Gastrocnemius medialis (tissue), 4 donors: ENCODE data around the gene IMPACT. TPM values are rescaled to one million over a fixed set of nuclear protein-coding genes. Genes with fewer than 3 reads are reported as not detected.

ENCODE experiments used
- ATAC-seq, 2 donors: fragments of 150-250 bp; one replicate each; pipeline ENCODE4 v1.9.1; 2016
- DNase-seq, 2 donors: peaks; one replicate each; pipeline ENCODE4 v3.0.0-alpha.2; 2019
- H3K27ac ChIP-seq, 4 donors: fragments of 200-600 bp; sonication (generic); 1 replicate in 1 of 4; 2 replicates in 3 of 4; pipeline ENCODE4 v1.5.1; 2016 to 2018; ENCODE audit warnings: mild to moderate bottlenecking in 2 of 4, moderate library complexity in 1 of 4
- H3K27me3 ChIP-seq, 3 donors: fragments of 200-600 bp; sonication (generic) in 2 of 3; 1 replicate in 1 of 3; 2 replicates in 2 of 3; pipeline versions ENCODE4 v1.5.1 to v1.6.0; 2016 to 2019; ENCODE audit warnings: mild to moderate bottlenecking in 1 of 3, moderate library complexity in 1 of 3
- H3K36me3 ChIP-seq, 2 donors: fragments of 200-600 bp; sonication (generic) in 1 of 2; one replicate each; pipeline ENCODE4 v1.5.1; 2017 to 2018
- H3K4me1 ChIP-seq, 2 donors: fragments of 200-600 bp; sonication (generic) in 1 of 2; one replicate each; pipeline ENCODE4 v1.5.1; 2016 to 2017; ENCODE audit warnings: mild to moderate bottlenecking in 2 of 2
- H3K4me3 ChIP-seq, 4 donors: fragments of 200-600 bp; sonication (generic) in 3 of 4; 1 replicate in 1 of 4; 2 replicates in 3 of 4; pipeline ENCODE4 v1.5.1; 2016 to 2019; ENCODE audit warnings: mild to moderate bottlenecking in 2 of 4
- H3K9me3 ChIP-seq, 3 donors: fragments of 200-600 bp; sonication (generic) in 2 of 3; 1 replicate in 1 of 3; 2 replicates in 2 of 3; pipeline ENCODE4 v1.5.1; 2016 to 2019
- POLR2A ChIP-seq, 2 donors: fragments of 450-650 bp; IDR thresholded peaks; one replicate each; pipeline ENCODE4 v1.6.1; 2017; ENCODE audit warnings: antibody characterized with exemption in 2 of 2, mild to moderate bottlenecking in 2 of 2, moderate library complexity in 2 of 2
- in situ Hi-C, 4 donors: fragments of 200-750 bp; cut with MboI; loops; one replicate each; pipeline versions ENCODE4 v1.15.0 to v1.8.0; 2017; ENCODE audit warnings: low sequenced_read_pairs in 4 of 4
- intact Hi-C: fragments of 100-400 bp; cut with DNase I; formaldehyde crosslinking; loops from one replicate; pipeline ENCODE4 v1.15.1; 2023; ENCODE audit warnings: low total_unique reads
- total RNA-seq, 4 donors: library from RNA; depleted of rRNA; stranded (reverse); fragments of >200 nt; gene quantifications; one replicate each; pipeline versions ENCODE4 v1.1.0 to v1.2.3, GENCODE V29; 2016
- TF ChIP-seq, protein P1 (sequence below), 5 experiments: fragments of 450-650 bp in 3 of 5; fragments of 200-600 bp in 2 of 5; sonication (generic) in 2 of 5; IDR thresholded peaks in 4 of 5; conservative IDR thresholded peaks in 1 of 5; 1 replicate in 4 of 5; 2 replicates in 1 of 5; pipeline ENCODE4 v1.5.1; 2016 to 2019; ENCODE audit warnings: antibody characterized with exemption in 5 of 5, mild to moderate bottlenecking in 3 of 5, moderate library complexity in 3 of 5

Gene IMPACT
- total RNA-seq, 4 donors from 2014 or later, result 9.1 to 18.7 (median 11.9) TPM

DNA sequence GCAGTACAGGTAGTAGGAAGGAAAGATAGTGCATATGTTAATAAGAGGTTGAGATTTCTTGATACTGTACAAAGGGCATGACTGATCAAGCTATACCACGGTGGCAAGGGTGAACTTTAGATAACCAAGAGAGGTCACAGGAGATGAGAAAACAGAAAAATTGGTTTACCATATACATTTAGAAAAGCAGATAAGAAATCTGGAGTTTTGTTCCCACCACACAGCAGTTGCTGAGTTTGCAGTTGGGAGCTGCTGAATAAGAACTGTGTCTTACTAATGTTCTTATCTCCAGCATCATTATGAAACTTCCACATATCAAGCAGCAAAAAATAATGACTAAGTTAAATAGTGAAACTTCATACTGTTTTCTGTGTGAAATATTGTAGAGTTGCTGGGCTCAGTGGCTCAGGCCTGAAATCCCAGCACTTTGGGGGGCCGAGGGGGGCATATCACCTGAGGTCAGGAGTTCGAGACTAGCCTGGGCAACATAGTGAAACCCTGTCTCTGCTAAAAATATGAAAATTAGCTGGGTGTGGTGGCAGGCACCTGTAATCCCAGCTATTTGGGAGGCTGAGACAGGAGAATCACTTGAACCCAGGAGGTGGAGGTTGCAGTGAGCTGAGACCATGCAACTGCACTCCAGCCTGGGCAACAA lies 12.0 kb upstream of the IMPACT start:
- no peaks in the 10 kb centered on the region for H3K36me3 ChIP-seq
- in situ Hi-C loops, result no loop called here

DNA sequence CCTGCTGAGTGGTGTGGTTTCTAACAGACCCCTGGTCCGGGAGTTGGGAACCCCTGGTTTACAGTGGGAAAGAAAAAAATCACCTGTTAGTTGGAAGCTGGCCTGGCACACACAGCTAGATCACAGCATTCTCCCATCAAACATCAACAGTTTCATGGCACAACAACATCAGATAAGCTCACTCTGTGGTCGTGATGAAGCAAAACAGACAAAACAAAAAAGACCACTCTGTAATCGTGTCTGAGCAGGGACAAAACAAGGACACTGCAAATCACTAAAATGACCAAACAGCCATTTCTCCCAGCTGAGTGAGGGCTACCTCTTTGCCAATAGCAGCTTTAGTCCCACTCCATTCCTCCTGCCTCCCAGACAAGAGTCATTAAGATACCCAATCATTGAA lies 9.0 kb upstream of the IMPACT start:
- ATAC-seq, result no peak
- intact Hi-C loops (no loop called here), in situ Hi-C loops (no loop called here)
- Histone ChIP-seq H3K27me3 (peaks cover 9 to 28% (median 19%) of the 10 kb centered on the region in 3 donors), H3K27ac (no peak overlapping the region), H3K4me1 (no peaks in the 10 kb centered on the region), H3K36me3 (no peaks in the 10 kb centered on the region), H3K4me3 (no peak overlapping the region), H3K9me3 (no peaks in the 10 kb centered on the region)
- TF ChIP-seq, protein P1, sequence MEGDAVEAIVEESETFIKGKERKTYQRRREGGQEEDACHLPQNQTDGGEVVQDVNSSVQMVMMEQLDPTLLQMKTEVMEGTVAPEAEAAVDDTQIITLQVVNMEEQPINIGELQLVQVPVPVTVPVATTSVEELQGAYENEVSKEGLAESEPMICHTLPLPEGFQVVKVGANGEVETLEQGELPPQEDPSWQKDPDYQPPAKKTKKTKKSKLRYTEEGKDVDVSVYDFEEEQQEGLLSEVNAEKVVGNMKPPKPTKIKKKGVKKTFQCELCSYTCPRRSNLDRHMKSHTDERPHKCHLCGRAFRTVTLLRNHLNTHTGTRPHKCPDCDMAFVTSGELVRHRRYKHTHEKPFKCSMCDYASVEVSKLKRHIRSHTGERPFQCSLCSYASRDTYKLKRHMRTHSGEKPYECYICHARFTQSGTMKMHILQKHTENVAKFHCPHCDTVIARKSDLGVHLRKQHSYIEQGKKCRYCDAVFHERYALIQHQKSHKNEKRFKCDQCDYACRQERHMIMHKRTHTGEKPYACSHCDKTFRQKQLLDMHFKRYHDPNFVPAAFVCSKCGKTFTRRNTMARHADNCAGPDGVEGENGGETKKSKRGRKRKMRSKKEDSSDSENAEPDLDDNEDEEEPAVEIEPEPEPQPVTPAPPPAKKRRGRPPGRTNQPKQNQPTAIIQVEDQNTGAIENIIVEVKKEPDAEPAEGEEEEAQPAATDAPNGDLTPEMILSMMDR (IDR thresholded peaks at IDR 0.05 in 4 of 5, conservative IDR thresholded peaks at IDR 0.05 in 1 of 5), result no peak
- TF ChIP-seq POLR2A (IDR thresholded peaks at IDR 0.05), result no peak
- no peak for DNase-seq

More for the DNA sequence above, 12.0 kb upstream of the IMPACT start:
- intact Hi-C loops, result no loop called here
- peaks cover 4 to 13% (median 10%) of the 10 kb centered on the region in 3 donors for H3K27me3 ChIP-seq
- TF ChIP-seq, protein P1 (IDR thresholded peaks at IDR 0.05 in 4 of 5, conservative IDR thresholded peaks at IDR 0.05 in 1 of 5), result no peak
- no peak for TF ChIP-seq POLR2A (IDR thresholded peaks at IDR 0.05)
- no peak overlapping the region for H3K27ac ChIP-seq
- no peak overlapping the region for H3K4me3 ChIP-seq
- ATAC-seq (no peak), DNase-seq (no peak)
- no peaks in the 10 kb centered on the region for H3K4me1 ChIP-seq
- H3K9me3 ChIP-seq, result no peaks in the 10 kb centered on the region

DNA sequence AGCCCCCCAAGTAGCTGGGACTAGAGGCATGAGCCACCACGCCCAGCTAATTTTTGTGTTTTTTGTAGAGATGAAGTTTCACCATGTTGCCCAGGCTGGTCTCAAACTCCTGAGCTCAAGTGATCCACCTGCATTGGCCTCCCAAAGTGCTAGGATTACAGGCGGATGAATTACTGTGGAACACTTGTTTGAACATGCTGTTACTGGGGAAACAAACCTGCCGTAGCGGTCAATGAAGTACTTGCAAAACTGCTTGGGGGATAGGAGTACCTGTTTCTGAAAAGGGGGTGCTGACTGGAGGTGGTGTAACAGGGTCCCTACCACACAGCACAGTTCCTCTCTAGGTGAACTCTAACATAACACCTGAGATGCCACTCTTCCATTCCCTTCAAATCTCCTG lies 5.9 kb upstream of the IMPACT start:
- in situ Hi-C loops, result no loop called here

DNA sequence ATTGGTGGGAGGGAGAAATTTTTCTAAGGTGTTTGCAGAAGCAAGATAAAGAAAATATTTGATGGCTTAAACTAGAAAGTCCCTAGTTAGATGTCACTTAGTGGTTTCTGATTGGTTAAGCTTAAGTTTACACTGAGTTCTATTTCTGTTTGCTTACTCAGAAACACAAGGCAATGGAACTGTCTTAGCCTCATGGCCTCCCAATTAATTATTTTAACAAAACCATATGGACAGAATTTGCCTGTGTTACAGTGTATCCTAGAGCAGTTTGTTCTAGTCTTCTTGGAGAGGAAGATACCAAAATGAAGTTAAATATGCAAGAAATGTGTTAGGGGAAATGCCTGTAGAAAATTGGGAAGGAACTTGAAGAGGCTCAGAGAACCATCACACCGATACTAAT lies 4.6 kb upstream of the IMPACT start:
- TF ChIP-seq, protein P1 (IDR thresholded peaks at IDR 0.05 in 4 of 5, conservative IDR thresholded peaks at IDR 0.05 in 1 of 5), result no peak
- TF ChIP-seq POLR2A (IDR thresholded peaks at IDR 0.05), result no peak
- no peak overlapping the region for H3K27ac ChIP-seq
- intact Hi-C loops (no loop called here), in situ Hi-C loops (no loop called here)
- no peaks in the 10 kb centered on the region for H3K4me1 ChIP-seq
- H3K9me3 ChIP-seq, result no peaks in the 10 kb centered on the region
- no peak for DNase-seq
- no peak overlapping the region for H3K4me3 ChIP-seq
- H3K27me3 ChIP-seq, result peaks cover 21 to 59% (median 28%) of the 10 kb centered on the region in 3 donors
- H3K36me3 ChIP-seq, result no peaks in the 10 kb centered on the region
- ATAC-seq, result no peak

More for the DNA sequence above, 5.9 kb upstream of the IMPACT start:
- DNase-seq (no peak), ATAC-seq (no peak)
- no peaks in the 10 kb centered on the region for H3K36me3 ChIP-seq
- peaks cover 21 to 54% (median 28%) of the 10 kb centered on the region in 3 donors for H3K27me3 ChIP-seq
- H3K9me3 ChIP-seq, result no peaks in the 10 kb centered on the region
- H3K4me3 ChIP-seq, result no peak overlapping the region
- intact Hi-C loops, result no loop called here
- H3K4me1 ChIP-seq, result no peaks in the 10 kb centered on the region
- no peak overlapping the region for H3K27ac ChIP-seq
- TF ChIP-seq, protein P1 (IDR thresholded peaks at IDR 0.05 in 4 of 5, conservative IDR thresholded peaks at IDR 0.05 in 1 of 5), result no peak
- no peak for TF ChIP-seq POLR2A (IDR thresholded peaks at IDR 0.05)
